IMR-90 (cell line): ENCODE data around the gene HAND2. TPM values are rescaled to one million over a fixed set of nuclear protein-coding genes. Genes with fewer than 3 reads are reported as not detected.

Experiments used
- ATAC-seq: fragments of 200-7000 bp; cut with Tn5 transposase; 2 replicates; pipeline ENCODE4 v1.9.1; 2020; ENCODE audit warnings: low read depth, mild to moderate bottlenecking, moderate library complexity
- BruUV-seq: library from RNA; stranded (reverse); fragments of 400-500 nt; replicated peaks from 2 replicates; lab custom pipeline; 2021; lab: Mats Ljungman, UMichigan
- CTCF ChIA-PET: fragments of 300-600 bp; formaldehyde crosslinking; extraction: SDS; loops from one replicate; lab custom pipeline; 2021; ENCODE audit warnings: antibody characterized with exemption; lab: Yijun Ruan, JAX
- POLR2A ChIA-PET: fragments of 300-600 bp; sonication (Branson Sonifier 250); formaldehyde crosslinking; loops from one replicate; lab custom pipeline; 2022; ENCODE audit warnings: antibody characterized with exemption; ENCODE audit not compliant: unreplicated experiment; lab: Charles Lee
- DNase-seq: peaks from one replicate; pipeline ENCODE4 v3.0.0; 2013
- H2AFZ ChIP-seq: replicated peaks from 2 replicates; pipeline ENCODE3; 2013; ENCODE audit warnings: low read length, mild to moderate bottlenecking; ENCODE audit not compliant: poor library complexity
- H2AK5ac ChIP-seq: 2 replicates; pipeline ENCODE4 v1.6.1; 2013; ENCODE audit warnings: low read depth, low read length, inconsistent platforms
- H2AK9ac ChIP-seq: replicated peaks from 2 replicates; pipeline ENCODE3; 2013; ENCODE audit warnings: mild to moderate bottlenecking, low read depth, low read length, moderate library complexity; ENCODE audit not compliant: poor library complexity
- H2BK120ac ChIP-seq: 2 replicates; pipeline ENCODE4 v1.6.1; 2013; ENCODE audit warnings: low read depth, low read length, inconsistent platforms
- H2BK15ac ChIP-seq: 3 replicates; pipeline ENCODE4 v1.6.1; 2013; ENCODE audit warnings: low read depth, low read length, inconsistent platforms
- H2BK20ac ChIP-seq: 2 replicates; pipeline ENCODE4 v1.6.1; 2013; ENCODE audit warnings: low read depth, mild to moderate bottlenecking, inconsistent platforms, low read length, moderate library complexity
- H2BK5ac ChIP-seq: 2 replicates; pipeline ENCODE4 v1.6.1; 2013; ENCODE audit warnings: mild to moderate bottlenecking, low read depth, low read length, inconsistent platforms; ENCODE audit not compliant: poor library complexity, severe bottlenecking
- H3K14ac ChIP-seq: replicated peaks from 2 replicates; pipeline ENCODE4 v1.6.1; 2013; ENCODE audit warnings: low read depth, low read length, inconsistent platforms
- H3K18ac ChIP-seq: 2 replicates; pipeline ENCODE4 v1.6.1; 2013; ENCODE audit warnings: low read depth, low read length, control low read depth
- H3K23ac ChIP-seq: 2 replicates; pipeline ENCODE4 v1.6.1; 2013; ENCODE audit warnings: low read depth, low read length, inconsistent platforms
- H3K27ac ChIP-seq: 2 replicates; pipeline ENCODE4 v1.5.1; 2013; ENCODE audit warnings: mild to moderate bottlenecking, control low read depth, low read length; ENCODE audit not compliant: insufficient read depth
- H3K27me3 ChIP-seq: 2 replicates; pipeline ENCODE4 v1.6.1; 2013; ENCODE audit warnings: low read length; ENCODE audit not compliant: control insufficient read depth, insufficient read depth
- H3K36me3 ChIP-seq: 2 replicates; pipeline ENCODE4 v1.6.1; 2013; ENCODE audit warnings: low read length, mixed read lengths; ENCODE audit not compliant: control insufficient read depth, insufficient read depth
- H3K4ac ChIP-seq: 2 replicates; pipeline ENCODE4 v1.6.1; 2013; ENCODE audit warnings: low read depth, low read length, inconsistent platforms
- H3K4me1 ChIP-seq: 2 replicates; pipeline ENCODE4 v1.6.1; 2013; ENCODE audit warnings: low read length, mixed read lengths; ENCODE audit not compliant: control insufficient read depth, insufficient read depth
- H3K4me2 ChIP-seq: 2 replicates; pipeline ENCODE4 v1.6.1; 2013; ENCODE audit warnings: low read depth, mild to moderate bottlenecking, control low read depth, low read length, moderate library complexity
- H3K4me3 ChIP-seq: 2 replicates; pipeline ENCODE4 v1.5.1; 2013; ENCODE audit warnings: low read depth, mild to moderate bottlenecking, control low read depth, low read length, moderate library complexity; ENCODE audit not compliant: insufficient read depth
- H3K56ac ChIP-seq: 2 replicates; pipeline ENCODE4 v1.6.1; 2013; ENCODE audit warnings: low read length, inconsistent platforms; ENCODE audit not compliant: insufficient read depth; ENCODE audit errors: extremely low read depth
- H3K79me1 ChIP-seq, 2 experiments: 2 replicates each; pipeline ENCODE4 v1.6.1; 2013; ENCODE audit warnings: low read length in 2 of 2, inconsistent platforms in 1 of 2, low read depth in 1 of 2
- H3K9ac ChIP-seq: 2 replicates; pipeline ENCODE4 v1.6.1; 2013; ENCODE audit warnings: low read depth, low read length, control low read depth
- H3K9me1 ChIP-seq: 2 replicates; pipeline ENCODE4 v1.6.1; 2013; ENCODE audit warnings: low read length, inconsistent platforms; ENCODE audit not compliant: insufficient read depth
- H3K9me3 ChIP-seq: 2 replicates; pipeline ENCODE4 v1.6.1; 2013; ENCODE audit warnings: low read length; ENCODE audit not compliant: control insufficient read depth, insufficient read depth
- H4K20me1 ChIP-seq: 2 replicates; pipeline ENCODE4 v1.6.1; 2013; ENCODE audit warnings: low read length, inconsistent platforms; ENCODE audit not compliant: insufficient read depth
- H4K5ac ChIP-seq: 2 replicates; pipeline ENCODE4 v1.6.1; 2013; ENCODE audit warnings: mild to moderate bottlenecking, low read depth, low read length, control low read depth
- H4K8ac ChIP-seq, 2 experiments: 2 replicates each; pipeline ENCODE4 v1.6.1; 2013; ENCODE audit warnings: low read depth in 2 of 2, low read length in 2 of 2, control low read depth in 1 of 2, inconsistent platforms in 1 of 2
- H4K91ac ChIP-seq: 2 replicates; pipeline ENCODE4 v1.6.1; 2013; ENCODE audit warnings: low read depth, low read length, inconsistent platforms; ENCODE audit not compliant: insufficient read depth
- BHLHE40 ChIP-seq: fragments of 150-350 bp; IDR thresholded peaks from 2 replicates; pipeline ENCODE4 v1.6.1; 2016; ENCODE audit warnings: mild to moderate bottlenecking, low read depth, low read length
- CEBPB ChIP-seq: IDR thresholded peaks from 2 replicates; pipeline ENCODE4 v1.6.1; 2012; ENCODE audit warnings: low read depth, low read length, improper control_type of control experiment
- CHD1 ChIP-seq: IDR thresholded peaks from 2 replicates; pipeline ENCODE4 v1.6.1; 2012; ENCODE audit warnings: low read depth, low read length, improper control_type of control experiment
- FOS ChIP-seq: fragments of 150-350 bp; IDR thresholded peaks from 2 replicates; pipeline ENCODE4 v1.6.1; 2016; ENCODE audit warnings: low read depth, low read length
- MAFK ChIP-seq: IDR thresholded peaks from 2 replicates; pipeline ENCODE4 v1.6.1; 2012; ENCODE audit warnings: low read depth, low read length, improper control_type of control experiment
- MAZ ChIP-seq: IDR thresholded peaks from 2 replicates; pipeline ENCODE4 v1.6.1; 2012; ENCODE audit warnings: low read depth, mild to moderate bottlenecking, low read length, improper control_type of control experiment, moderate library complexity, borderline replicate concordance
- MXI1 ChIP-seq: IDR thresholded peaks from 2 replicates; pipeline ENCODE4 v1.6.1; 2012; ENCODE audit warnings: low read depth, mild to moderate bottlenecking, low read length, moderate library complexity, borderline replicate concordance
- NFE2L2 ChIP-seq: fragments of 150-350 bp; IDR thresholded peaks from 2 replicates; pipeline ENCODE4 v1.6.1; 2016; ENCODE audit warnings: low read depth, mild to moderate bottlenecking, low read length
- POLR2A ChIP-seq: IDR thresholded peaks from 2 replicates; pipeline ENCODE4 v1.6.1; 2012; ENCODE audit warnings: mild to moderate bottlenecking, low read depth, low read length
- RAD21 ChIP-seq: IDR thresholded peaks from 2 replicates; pipeline ENCODE4 v1.6.1; 2012; ENCODE audit warnings: low read length, improper control_type of control experiment
- RCOR1 ChIP-seq: IDR thresholded peaks from 2 replicates; pipeline ENCODE4 v1.6.1; 2012; ENCODE audit warnings: mild to moderate bottlenecking, low read length, improper control_type of control experiment; ENCODE audit not compliant: insufficient replicate concordance
- RFX5 ChIP-seq: IDR thresholded peaks from 2 replicates; pipeline ENCODE4 v1.8.0; 2012; ENCODE audit warnings: low read depth, mild to moderate bottlenecking, low read length, moderate library complexity
- SMC3 ChIP-seq: fragments of 150-350 bp; IDR thresholded peaks from 2 replicates; pipeline ENCODE4 v1.6.1; 2016; ENCODE audit warnings: low read depth, mild to moderate bottlenecking, antibody characterized with exemption, low read length, moderate library complexity
- WGBS, 2 experiments: methylation state at CpG; one replicate each; pipeline versions ENCODE4 v1.1.5 to v1.1.7; 2013; ENCODE audit warnings: missing lambda C conversion rate in 2 of 2; ENCODE audit not compliant: insufficient read length in 1 of 2; ENCODE audit errors: extremely low coverage in 2 of 2; 5-methylcytosine and 5-hydroxymethylcytosine counted together
- dilution Hi-C: fragments of 300-500 bp; cut with HindIII; formaldehyde crosslinking; loops from one replicate; pipeline ENCODE4 v1.14.3; 2018; ENCODE audit warnings: low sequenced_read_pairs; ENCODE audit not compliant: unreplicated experiment
- in situ Hi-C: fragments of 300-500 bp; cut with MboI; formaldehyde crosslinking; loops from 3 replicates; pipeline ENCODE4 v1.14.3; 2019; ENCODE audit warnings: low sequenced_read_pairs, inconsistent platforms, mixed read lengths
- intact Hi-C: fragments of 100-400 bp; cut with micrococcal nuclease; formaldehyde crosslinking; loops from 2 replicates; pipeline ENCODE4 v1.10.0; 2022
- polyA plus RNA-seq, 3 experiments: library from polyadenylated mRNA; depleted of rRNA; stranded (reverse); fragments of >200 nt; gene quantifications; 2 replicates each; pipeline ENCODE4 v1.2.3, GENCODE V29; 2012; ENCODE audit warnings: low replicate concordance in 1 of 3
- total RNA-seq: library from RNA; depleted of rRNA; stranded (reverse); fragments of >200 nt; gene quantifications from 2 replicates; pipeline ENCODE4 v1.2.3, GENCODE V29; 2012
- TF ChIP-seq, protein P1 (sequence below): conservative IDR thresholded peaks from 2 replicates; pipeline ENCODE4 v1.5.1; 2012; ENCODE audit warnings: mild to moderate bottlenecking, low read depth, low read length, improper control_type of control experiment
- TF ChIP-seq, protein P2 (sequence below): fragments of 150-350 bp; IDR thresholded peaks from 2 replicates; pipeline ENCODE4 v1.6.1; 2017; ENCODE audit warnings: mild to moderate bottlenecking, antibody characterized with exemption, low read length, low read depth
- TF ChIP-seq, protein P3 (sequence below): fragments of 150-350 bp; IDR thresholded peaks from 2 replicates; pipeline ENCODE4 v1.6.1; 2016; ENCODE audit warnings: low read depth, mild to moderate bottlenecking, low read length, moderate library complexity, borderline replicate concordance

HAND2 gene
- total and polyA plus RNA-seq, 2 of the 4 experiments (the other 2 are of a cell fraction): 0.36 to 0.97 TPM

DNA sequence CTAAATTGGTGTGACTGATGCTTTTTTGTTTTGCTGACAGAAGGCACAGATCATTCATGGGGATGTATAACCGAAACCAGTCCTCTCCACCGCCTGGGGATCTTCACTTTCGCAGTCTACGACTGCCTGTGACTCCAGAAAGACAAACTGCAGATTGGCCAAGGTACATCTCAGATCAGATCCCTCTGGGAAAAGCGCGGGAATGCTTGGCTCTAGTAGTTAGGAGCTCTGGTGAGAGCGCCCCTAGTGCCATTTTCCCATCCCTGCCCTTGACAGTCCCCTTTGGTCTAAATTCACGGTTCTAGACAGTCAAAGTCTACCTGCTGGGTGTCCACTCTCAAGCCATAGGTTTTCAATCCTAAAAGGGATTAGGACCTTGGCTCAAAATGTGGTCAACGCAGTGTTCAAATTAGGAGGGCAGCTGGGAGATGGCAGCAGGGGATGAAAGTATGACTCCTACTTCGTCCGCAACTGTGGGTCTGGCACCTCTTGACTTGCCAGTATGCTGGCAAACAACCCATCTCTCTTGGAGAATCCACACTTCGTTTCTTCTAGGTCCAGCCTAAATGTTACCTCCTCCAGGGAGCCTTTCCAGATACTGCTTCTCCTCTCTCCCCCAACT, 6.9 kb upstream of the HAND2 start:
- Histone ChIP-seq H3K18ac (no peak overlapping the region), H2BK20ac (no peak overlapping the region), H3K4ac (no peak overlapping the region), H3K4me3 (no peak overlapping the region), H3K23ac (no peak overlapping the region), H4K20me1 (no peaks in the 10 kb centered on the region), H3K27me3 (peaks cover 80% of the 10 kb centered on the region), H3K36me3 (no peaks in the 10 kb centered on the region), H3K9me1 (peaks cover 3% of the 10 kb centered on the region; the same call in 1 of the 2 replicates), H2BK120ac (no peak overlapping the region), H3K56ac (no peak overlapping the region), H2BK5ac (no peak overlapping the region), H2AFZ (no peak overlapping the region), H2AK9ac (no peak overlapping the region), H2AK5ac (no peak overlapping the region), H4K5ac (no peak overlapping the region), H3K4me1 (no peaks in the 10 kb centered on the region), H3K79me1 (no peaks in the 10 kb centered on the region), H3K9me3 (peaks cover 16% of the 10 kb centered on the region; the same call in 1 of the 2 replicates), H3K4me2 (no peak overlapping the region), H3K14ac (no peak overlapping the region), H4K91ac (no peak overlapping the region), H3K9ac (no peak overlapping the region), H4K8ac (no peak overlapping the region), H3K27ac (no peak overlapping the region), H2BK15ac (no peak overlapping the region)
- intact Hi-C loops (loop anchor here (10.0 kb wide), 1 partner anchor 288 kb away; no protein-coding TSS in a partner anchor), in situ Hi-C loops (no loop called here), dilution Hi-C loops (no loop called here)
- ChIA-PET CTCF (no interaction called here), POLR2A (no interaction called here)
- ATAC-seq (no peak), DNase-seq (no peak)
- TF ChIP-seq BHLHE40 (no peak), SMC3 (no peak), CEBPB (no peak), FOS (no peak), RAD21 (no peak), MAFK (no peak), RFX5 (no peak), MAZ (no peak), CHD1 (no peak), RCOR1 (no peak), MXI1 (no peak), NFE2L2 (no peak), POLR2A (no peak)
- TF ChIP-seq, protein P1, sequence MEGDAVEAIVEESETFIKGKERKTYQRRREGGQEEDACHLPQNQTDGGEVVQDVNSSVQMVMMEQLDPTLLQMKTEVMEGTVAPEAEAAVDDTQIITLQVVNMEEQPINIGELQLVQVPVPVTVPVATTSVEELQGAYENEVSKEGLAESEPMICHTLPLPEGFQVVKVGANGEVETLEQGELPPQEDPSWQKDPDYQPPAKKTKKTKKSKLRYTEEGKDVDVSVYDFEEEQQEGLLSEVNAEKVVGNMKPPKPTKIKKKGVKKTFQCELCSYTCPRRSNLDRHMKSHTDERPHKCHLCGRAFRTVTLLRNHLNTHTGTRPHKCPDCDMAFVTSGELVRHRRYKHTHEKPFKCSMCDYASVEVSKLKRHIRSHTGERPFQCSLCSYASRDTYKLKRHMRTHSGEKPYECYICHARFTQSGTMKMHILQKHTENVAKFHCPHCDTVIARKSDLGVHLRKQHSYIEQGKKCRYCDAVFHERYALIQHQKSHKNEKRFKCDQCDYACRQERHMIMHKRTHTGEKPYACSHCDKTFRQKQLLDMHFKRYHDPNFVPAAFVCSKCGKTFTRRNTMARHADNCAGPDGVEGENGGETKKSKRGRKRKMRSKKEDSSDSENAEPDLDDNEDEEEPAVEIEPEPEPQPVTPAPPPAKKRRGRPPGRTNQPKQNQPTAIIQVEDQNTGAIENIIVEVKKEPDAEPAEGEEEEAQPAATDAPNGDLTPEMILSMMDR: no peak; the same call in 1 of the 2 replicates
- TF ChIP-seq, protein P2, sequence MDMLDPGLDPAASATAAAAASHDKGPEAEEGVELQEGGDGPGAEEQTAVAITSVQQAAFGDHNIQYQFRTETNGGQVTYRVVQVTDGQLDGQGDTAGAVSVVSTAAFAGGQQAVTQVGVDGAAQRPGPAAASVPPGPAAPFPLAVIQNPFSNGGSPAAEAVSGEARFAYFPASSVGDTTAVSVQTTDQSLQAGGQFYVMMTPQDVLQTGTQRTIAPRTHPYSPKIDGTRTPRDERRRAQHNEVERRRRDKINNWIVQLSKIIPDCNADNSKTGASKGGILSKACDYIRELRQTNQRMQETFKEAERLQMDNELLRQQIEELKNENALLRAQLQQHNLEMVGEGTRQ: no peak
- TF ChIP-seq, protein P3, sequence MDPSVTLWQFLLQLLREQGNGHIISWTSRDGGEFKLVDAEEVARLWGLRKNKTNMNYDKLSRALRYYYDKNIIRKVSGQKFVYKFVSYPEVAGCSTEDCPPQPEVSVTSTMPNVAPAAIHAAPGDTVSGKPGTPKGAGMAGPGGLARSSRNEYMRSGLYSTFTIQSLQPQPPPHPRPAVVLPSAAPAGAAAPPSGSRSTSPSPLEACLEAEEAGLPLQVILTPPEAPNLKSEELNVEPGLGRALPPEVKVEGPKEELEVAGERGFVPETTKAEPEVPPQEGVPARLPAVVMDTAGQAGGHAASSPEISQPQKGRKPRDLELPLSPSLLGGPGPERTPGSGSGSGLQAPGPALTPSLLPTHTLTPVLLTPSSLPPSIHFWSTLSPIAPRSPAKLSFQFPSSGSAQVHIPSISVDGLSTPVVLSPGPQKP: no peak
- 30% methylated on average over 2 of the region's 12 CpGs; no CpG with 5 or more reads in 1 of the 2 experiments for WGBS, 2 experiments
- no TSS peak for BruUV-seq
